ENCODE data around the gene SLC15A3. TPM values are rescaled to one million over a fixed set of nuclear protein-coding genes. Genes with fewer than 3 reads are reported as not detected.

Gene SLC15A3
- total RNA-seq, 1 experiment from 2014 or later: 10.2 TPM

DNA sequence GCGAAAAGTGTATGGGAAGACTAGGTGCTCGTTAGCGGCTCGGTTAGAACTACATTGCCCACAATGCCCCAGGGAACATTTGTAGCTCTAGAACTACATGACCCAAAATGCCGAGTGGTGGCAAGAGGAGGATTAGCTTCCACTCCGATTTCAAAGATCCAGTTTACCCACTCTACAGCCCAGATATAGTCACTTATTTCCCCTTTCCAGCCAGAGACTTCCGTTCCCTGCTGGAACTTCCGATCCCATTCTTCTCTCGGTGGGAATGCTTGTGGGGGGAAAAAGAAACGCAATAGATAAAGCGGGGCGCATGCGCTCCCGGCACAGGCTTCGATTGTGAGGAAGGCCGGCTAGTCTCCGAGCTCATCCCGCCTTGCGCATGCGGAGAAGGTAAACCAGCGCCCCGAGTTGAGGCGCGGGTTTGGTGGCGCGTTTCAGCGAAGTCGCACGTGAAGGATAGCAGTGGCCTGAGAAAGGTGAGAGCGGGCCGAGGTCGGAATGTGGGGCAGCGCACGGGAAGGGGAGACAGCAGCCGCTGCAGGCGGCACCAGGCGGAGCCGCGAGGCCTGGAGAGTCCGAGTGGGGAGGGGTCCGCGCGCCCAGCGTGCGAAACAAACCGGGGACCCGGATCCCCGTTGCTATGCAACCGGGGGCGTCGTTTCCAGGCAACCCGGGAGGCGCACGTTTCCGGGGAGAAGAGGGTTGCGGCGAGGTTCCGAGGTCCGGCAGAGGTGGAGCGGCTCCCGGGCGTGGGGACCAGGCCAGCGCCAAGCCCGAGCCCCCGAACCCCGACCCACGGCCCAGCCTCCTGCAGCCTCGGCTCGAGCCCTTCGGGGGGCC lies 38.0 kb downstream of the SLC15A3 start, which contains the start of gene TMEM109 (continued):
- TF ChIP-seq USF1 (CRISPR knock-in tag; IDR thresholded peaks at IDR 0.05): peak; percentile 76; the same call in 1 of the 2 replicates
- TF ChIP-seq ZNF671 (CRISPR knock-in tag; IDR thresholded peaks at IDR 0.05): no peak
- no peak for TF ChIP-seq NR3C1 (CRISPR knock-in tag; conservative IDR thresholded peaks at IDR 0.05; ENCODE audit: low read depth)
- TF ChIP-seq TEAD1 (CRISPR knock-in tag; IDR thresholded peaks at IDR 0.05): peak; percentile 87
- TF ChIP-seq ZNF416 (CRISPR knock-in tag; IDR thresholded peaks at IDR 0.05): no peak
- no peak for TF ChIP-seq CTCF (IDR thresholded peaks at IDR 0.05)
- TF ChIP-seq ETV6 (CRISPR knock-in tag; IDR thresholded peaks at IDR 0.05): peak; percentile 44; the same call in 1 of the 2 replicates
- no peak for TF ChIP-seq MXD4 (CRISPR knock-in tag; IDR thresholded peaks at IDR 0.05; ENCODE audit: borderline replicate concordance)
- TF ChIP-seq ZMAT4 (CRISPR knock-in tag; IDR thresholded peaks at IDR 0.05): no peak
- TF ChIP-seq ZNF232 (CRISPR knock-in tag; IDR thresholded peaks at IDR 0.05): peak; percentile 98
- no peak for TF ChIP-seq PREB (CRISPR knock-in tag; IDR thresholded peaks at IDR 0.05; ENCODE audit: borderline replicate concordance)
- no peak; the same call in 1 of the 2 replicates for TF ChIP-seq TP53 (CRISPR knock-in tag; IDR thresholded peaks at IDR 0.05)
- no peak for TF ChIP-seq HMGA2 (CRISPR knock-in tag; IDR thresholded peaks at IDR 0.05)
- TF ChIP-seq ESRRA (CRISPR knock-in tag; IDR thresholded peaks at IDR 0.05; ENCODE audit: borderline replicate concordance): no peak
- no peak for TF ChIP-seq ZNF317 (CRISPR knock-in tag; IDR thresholded peaks at IDR 0.05; ENCODE audit: borderline replicate concordance, low read depth)
- TF ChIP-seq CREB1 (CRISPR knock-in tag; IDR thresholded peaks at IDR 0.05): peak; percentile 67; the same call in 1 of the 2 replicates
- peak; percentile 95 for TF ChIP-seq SMAD3 (CRISPR knock-in tag; IDR thresholded peaks at IDR 0.05; ENCODE audit: borderline replicate concordance)
- no peak; the same call in 1 of the 2 replicates for TF ChIP-seq USF2 (CRISPR knock-in tag; IDR thresholded peaks at IDR 0.05)
- TF ChIP-seq, protein P1, sequence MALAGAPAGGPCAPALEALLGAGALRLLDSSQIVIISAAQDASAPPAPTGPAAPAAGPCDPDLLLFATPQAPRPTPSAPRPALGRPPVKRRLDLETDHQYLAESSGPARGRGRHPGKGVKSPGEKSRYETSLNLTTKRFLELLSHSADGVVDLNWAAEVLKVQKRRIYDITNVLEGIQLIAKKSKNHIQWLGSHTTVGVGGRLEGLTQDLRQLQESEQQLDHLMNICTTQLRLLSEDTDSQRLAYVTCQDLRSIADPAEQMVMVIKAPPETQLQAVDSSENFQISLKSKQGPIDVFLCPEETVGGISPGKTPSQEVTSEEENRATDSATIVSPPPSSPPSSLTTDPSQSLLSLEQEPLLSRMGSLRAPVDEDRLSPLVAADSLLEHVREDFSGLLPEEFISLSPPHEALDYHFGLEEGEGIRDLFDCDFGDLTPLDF (CRISPR knock-in tag; IDR thresholded peaks at IDR 0.05): peak; percentile 80; the same call in 1 of the 2 replicates
- peak; percentile 70; the same call in 1 of the 2 replicates for TF ChIP-seq ZBTB21 (CRISPR knock-in tag; IDR thresholded peaks at IDR 0.05; ENCODE audit: borderline replicate concordance)
- no peak for TF ChIP-seq NR2C2 (CRISPR knock-in tag; IDR thresholded peaks at IDR 0.05)
- TF ChIP-seq CBFB (CRISPR knock-in tag; IDR thresholded peaks at IDR 0.05; ENCODE audit: low read depth): no peak
- TF ChIP-seq, protein P2, sequence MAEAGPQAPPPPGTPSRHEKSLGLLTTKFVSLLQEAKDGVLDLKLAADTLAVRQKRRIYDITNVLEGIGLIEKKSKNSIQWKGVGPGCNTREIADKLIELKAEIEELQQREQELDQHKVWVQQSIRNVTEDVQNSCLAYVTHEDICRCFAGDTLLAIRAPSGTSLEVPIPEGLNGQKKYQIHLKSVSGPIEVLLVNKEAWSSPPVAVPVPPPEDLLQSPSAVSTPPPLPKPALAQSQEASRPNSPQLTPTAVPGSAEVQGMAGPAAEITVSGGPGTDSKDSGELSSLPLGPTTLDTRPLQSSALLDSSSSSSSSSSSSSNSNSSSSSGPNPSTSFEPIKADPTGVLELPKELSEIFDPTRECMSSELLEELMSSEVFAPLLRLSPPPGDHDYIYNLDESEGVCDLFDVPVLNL (CRISPR knock-in tag; IDR thresholded peaks at IDR 0.05; ENCODE audit: borderline replicate concordance, low read depth): no peak; the same call in 1 of the 2 replicates
- TF ChIP-seq ZNF138 (CRISPR knock-in tag; conservative IDR thresholded peaks at IDR 0.05): no peak
- TF ChIP-seq MAX (CRISPR knock-in tag; IDR thresholded peaks at IDR 0.05): peak; percentile 97
- TF ChIP-seq EMX1 (CRISPR knock-in tag; IDR thresholded peaks at IDR 0.05): no peak
- TF ChIP-seq ZSCAN18 (CRISPR knock-in tag; IDR thresholded peaks at IDR 0.05): no peak
- no peak for TF ChIP-seq RELA (CRISPR knock-in tag; IDR thresholded peaks at IDR 0.05; ENCODE audit: borderline replicate concordance)
- TF ChIP-seq, protein P3, sequence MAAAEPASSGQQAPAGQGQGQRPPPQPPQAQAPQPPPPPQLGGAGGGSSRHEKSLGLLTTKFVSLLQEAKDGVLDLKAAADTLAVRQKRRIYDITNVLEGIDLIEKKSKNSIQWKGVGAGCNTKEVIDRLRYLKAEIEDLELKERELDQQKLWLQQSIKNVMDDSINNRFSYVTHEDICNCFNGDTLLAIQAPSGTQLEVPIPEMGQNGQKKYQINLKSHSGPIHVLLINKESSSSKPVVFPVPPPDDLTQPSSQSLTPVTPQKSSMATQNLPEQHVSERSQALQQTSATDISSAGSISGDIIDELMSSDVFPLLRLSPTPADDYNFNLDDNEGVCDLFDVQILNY (CRISPR knock-in tag; IDR thresholded peaks at IDR 0.05): peak; percentile 94
